Stimulated activated CD8-positive, alpha-beta memory T cell treated with anti-CD3 and anti-CD28 coated beads, Interleukin-2, amount 100 ng/mL, for 1 hour (primary cell): Measurements from ENCODE around the gene ATP8B2.
A peak's percentile ranks its signal among the peaks of the same experiment; 100 is the strongest.
"Not testable (repeated sequence)": the region's sequence is repeated elsewhere in the genome, so short reads cannot be mapped to it uniquely, and the experiment has no call there.

Source experiments
- DNase-seq, 2 donors: peaks; one replicate each; pipeline ENCODE4 v3.0.0-alpha.2; 2020; ENCODE audit warnings: low read depth in 2 of 2

Gene ATP8B2

GRCh38 chr1:154347961-154348360 is 22.6 kb downstream of the ATP8B2 start:
- DNase-seq, result no peak

GRCh38 chr1:154348429-154349076 is 23.2 kb downstream of the ATP8B2 start:
- DNase-seq, result no peak

GRCh38 chr1:154349121-154349520 is 23.8 kb downstream of the ATP8B2 start:
- no peak for DNase-seq

- no peak for DNase-seq
These were observed 25.1 kb downstream of the ATP8B2 start for GRCh38 chr1:154350383-154350782.

GRCh38 chr1:154351363-154352068 is 26.2 kb downstream of the ATP8B2 start:
- no peak for DNase-seq

- DNase-seq, result no peak
These were observed 26.9 kb downstream of the ATP8B2 start for GRCh38 chr1:154352245-154352580.

GRCh38 chr1:154352581-154353459 is 27.5 kb downstream of the ATP8B2 start:
- DNase-seq, result no peak

GRCh38 chr1:154353460-154353904 is 28.2 kb downstream of the ATP8B2 start:
- DNase-seq, result no peak

GRCh38 chr1:154353966-154354365 is 28.6 kb downstream of the ATP8B2 start:
- no peak for DNase-seq

GRCh38 chr1:154358519-154358918 is 33.2 kb downstream of the ATP8B2 start:
- DNase-seq, result no peak

GRCh38 chr1:154360288-154360687 is 35.0 kb downstream of the ATP8B2 start:
- DNase-seq, result no peak

GRCh38 chr1:154360881-154361280 is 35.6 kb downstream of the ATP8B2 start:
- not testable (repeated sequence) for DNase-seq

GRCh38 chr1:154361357-154361756 is 36.0 kb downstream of the ATP8B2 start:
- no peak for DNase-seq

- DNase-seq, result no peak
These were observed 46.1 kb downstream of the ATP8B2 start for GRCh38 chr1:154371436-154371835.

GRCh38 chr1:154373777-154374357 is 48.5 kb downstream of the ATP8B2 start:
- not testable (repeated sequence) for DNase-seq

GRCh38 chr1:154379301-154379700 is 54.0 kb downstream of the ATP8B2 start:
- DNase-seq, result no peak

- no peak for DNase-seq
These were observed 59.5 kb downstream of the ATP8B2 start for GRCh38 chr1:154384650-154385489.

- peak; percentile 47 to 59 for DNase-seq
These were observed 61.5 kb downstream of the ATP8B2 start for GRCh38 chr1:154386643-154387352.

- no peak for DNase-seq
These were observed 65.9 kb downstream of the ATP8B2 start for GRCh38 chr1:154391086-154391770.

GRCh38 chr1:154398141-154398540 is 72.8 kb downstream of the ATP8B2 start:
- no peak for DNase-seq
